Common myeloid progenitor, CD34-positive (primary cell): ENCODE data around the gene MED25.

Source experiments
- CTCF ChIA-PET: fragments of 350-600 bp; sonication (Branson Sonifier 250); formaldehyde crosslinking; loops from one replicate; lab custom pipeline; 2021; ENCODE audit warnings: antibody characterized with exemption; lab: Charles Lee
- POLR2A ChIA-PET: fragments of 350-600 bp; sonication (Branson Sonifier 250); formaldehyde crosslinking; loops from one replicate; lab custom pipeline; 2021; ENCODE audit warnings: antibody characterized with exemption; lab: Charles Lee
- DNase-seq, 3 donors: peaks; one replicate each; pipeline versions ENCODE4 v3.0.0 to v3.0.0-alpha.2; 2013
- H3K27ac ChIP-seq, 2 experiments: 1 replicate in 1 of 2; 2 replicates in 1 of 2; pipeline ENCODE4 v1.7.0; 2013; ENCODE audit warnings: inconsistent platforms in 2 of 2, low read length in 2 of 2, mild to moderate bottlenecking in 2 of 2, low read depth in 1 of 2, moderate library complexity in 1 of 2; ENCODE audit not compliant: severe bottlenecking in 2 of 2, insufficient read depth in 1 of 2, poor library complexity in 1 of 2
- H3K27me3 ChIP-seq, 5 experiments: replicated peaks in 2 of 5; 1 replicate in 3 of 5; 2 replicates in 2 of 5; pipeline versions ENCODE4 v1.6.1 to v1.7.0; 2013; ENCODE audit warnings: low read length in 4 of 5, mild to moderate bottlenecking in 2 of 5, moderate library complexity in 2 of 5, inconsistent platforms in 1 of 5; ENCODE audit not compliant: insufficient read depth in 5 of 5, control insufficient read depth in 4 of 5
- H3K36me3 ChIP-seq, 4 experiments: 1 replicate in 2 of 4; 2 replicates in 2 of 4; pipeline versions ENCODE4 v1.6.1 to v1.7.0; 2013; ENCODE audit warnings: low read length in 3 of 4, control low read depth in 1 of 4, mild to moderate bottlenecking in 1 of 4; ENCODE audit not compliant: control insufficient read depth in 4 of 4, insufficient read depth in 4 of 4
- H3K4me1 ChIP-seq, 4 experiments: 1 replicate in 3 of 4; 2 replicates in 1 of 4; pipeline versions ENCODE4 v1.6.1 to v1.7.1; 2013; ENCODE audit warnings: low read length in 3 of 4, mild to moderate bottlenecking in 3 of 4, control low read depth in 1 of 4, inconsistent platforms in 1 of 4, moderate library complexity in 1 of 4; ENCODE audit not compliant: control insufficient read depth in 4 of 4, insufficient read depth in 4 of 4; ENCODE audit errors: control extremely low read depth in 1 of 4
- H3K4me3 ChIP-seq, 7 experiments: 1 replicate in 4 of 7; 2 replicates in 3 of 7; pipeline versions ENCODE4 v1.5.1 to v1.7.0; 2013; ENCODE audit warnings: mild to moderate bottlenecking in 7 of 7, low read length in 6 of 7, moderate library complexity in 6 of 7, inconsistent platforms in 2 of 7, low read depth in 2 of 7, control low read depth in 1 of 7; ENCODE audit not compliant: insufficient read depth in 4 of 7, control insufficient read depth in 1 of 7; ENCODE audit errors: extremely low read depth in 1 of 7
- H3K9me3 ChIP-seq, 5 experiments: 1 replicate in 4 of 5; 2 replicates in 1 of 5; pipeline versions ENCODE4 v1.6.1 to v1.7.1; 2013; ENCODE audit warnings: low read length in 4 of 5, mild to moderate bottlenecking in 2 of 5, inconsistent platforms in 1 of 5, low read depth in 1 of 5, moderate library complexity in 1 of 5; ENCODE audit not compliant: control insufficient read depth in 4 of 5, insufficient read depth in 2 of 5; ENCODE audit errors: control extremely low read depth in 1 of 5
- WGBS: methylation state at CpG from one replicate; pipeline ENCODE4 v1.1.5; 2013; ENCODE audit not compliant: insufficient coverage; 5-methylcytosine and 5-hydroxymethylcytosine counted together

Gene MED25

GRCh38 chr19:49861107-49861506, 43.0 kb downstream of the MED25 start:
- CTCF ChIA-PET, result interaction anchor here (0.9 kb wide), 1 partner anchor 275 kb away, joined by 3 read pairs; no protein-coding TSS in a partner anchor
- DNase-seq, result no peak
- Histone ChIP-seq H3K4me1 (peaks cover 0 to 12% (median 11%) of the 10 kb centered on the region in 4 experiments), H3K27ac (no peak overlapping the region), H3K27me3 (no peaks in the 10 kb centered on the region), H3K36me3 (peaks cover 3 to 80% (median 64%) of the 10 kb centered on the region in 4 experiments), H3K9me3 (no peaks in the 10 kb centered on the region), H3K4me3 (no peak overlapping the region)
- WGBS, result 90% methylated on average over 4 of the region's 13 CpGs
- POLR2A ChIA-PET, result no interaction called here

- no peak overlapping the region for H3K4me3 ChIP-seq
- ChIA-PET POLR2A (no interaction called here), CTCF (interaction anchor here (1.4 kb wide), 1 partner anchor 29 kb away, joined by 4 read pairs; no protein-coding TSS in a partner anchor)
- no peak for DNase-seq
- no peaks in the 10 kb centered on the region for H3K9me3 ChIP-seq
- no peaks in the 10 kb centered on the region for H3K27me3 ChIP-seq
- H3K4me1 ChIP-seq, result peaks cover 5 to 19% (median 17%) of the 10 kb centered on the region in 4 experiments
- no peak overlapping the region for H3K27ac ChIP-seq
- WGBS, result 96% methylated on average over 36 of the region's 60 CpGs
- peaks cover 3 to 77% (median 61%) of the 10 kb centered on the region in 4 experiments for H3K36me3 ChIP-seq
These were observed 43.7 kb downstream of the MED25 start for GRCh38 chr19:49861541-49862378.

- 93% methylated on average over 36 of the region's 49 CpGs for WGBS
- DNase-seq, result peak in 2 of 3 donors; percentile 41 to 65
- Histone ChIP-seq H3K27me3 (no peaks in the 10 kb centered on the region), H3K9me3 (no peaks in the 10 kb centered on the region), H3K4me1 (peaks cover 6 to 25% (median 23%) of the 10 kb centered on the region in 4 experiments), H3K4me3 (no peak overlapping the region), H3K27ac (no peak overlapping the region), H3K36me3 (peaks cover 3 to 69% (median 55%) of the 10 kb centered on the region in 4 experiments)
- CTCF ChIA-PET, result interaction anchor here (1.4 to 3.0 kb wide), 2 partner anchors 12 to 30 kb away, joined by 4 to 11 read pairs; partner anchors contain the start of gene PTOV1
- POLR2A ChIA-PET, result interaction anchor here (0.6 kb wide), 1 partner anchor 73 kb away, joined by 3 read pairs; no protein-coding TSS in a partner anchor
These were observed 44.5 kb downstream of the MED25 start for GRCh38 chr19:49862391-49863253.

- CTCF ChIA-PET, result interaction anchor here (0.6 to 3.0 kb wide), 3 partner anchors 13 to 147 kb away, joined by 3 to 11 read pairs (median 4); partner anchors contain the start of gene PTOV1
- DNase-seq, result no peak
- no peak overlapping the region for H3K4me3 ChIP-seq
- H3K27ac ChIP-seq, result no peak overlapping the region
- peaks cover 3 to 61% (median 51%) of the 10 kb centered on the region in 4 experiments for H3K36me3 ChIP-seq
- H3K4me1 ChIP-seq, result peaks cover 9 to 30% (median 29%) of the 10 kb centered on the region in 4 experiments
- POLR2A ChIA-PET, result interaction anchor here (0.6 to 1.1 kb wide), 2 partner anchors 13 to 74 kb away, joined by 3 to 4 read pairs; partner anchors contain the start of gene PTOV1
- 98% methylated on average over 16 of the region's 24 CpGs for WGBS
- no peaks in the 10 kb centered on the region for H3K27me3 ChIP-seq
- no peaks in the 10 kb centered on the region for H3K9me3 ChIP-seq
These were observed 45.3 kb downstream of the MED25 start for GRCh38 chr19:49863254-49863934.

GRCh38 chr19:49863935-49864320, 45.8 kb downstream of the MED25 start:
- Histone ChIP-seq H3K27me3 (no peaks in the 10 kb centered on the region), H3K4me1 (peaks cover 10 to 36% (median 34%) of the 10 kb centered on the region in 4 experiments), H3K4me3 (no peak overlapping the region), H3K36me3 (peaks cover 0 to 55% (median 46%) of the 10 kb centered on the region in 4 experiments), H3K9me3 (no peaks in the 10 kb centered on the region), H3K27ac (no peak overlapping the region)
- POLR2A ChIA-PET, result interaction anchor here (1.1 kb wide), 1 partner anchor 13 kb away, joined by 4 read pairs; the partner anchor contains the start of gene PTOV1
- DNase-seq, result no peak
- CTCF ChIA-PET, result interaction anchor here (3.0 kb wide), 1 partner anchor 14 kb away, joined by 11 read pairs; the partner anchor contains the start of gene PTOV1
- WGBS, result 95% methylated on average over 17 of the region's 17 CpGs

- Histone ChIP-seq H3K9me3 (no peaks in the 10 kb centered on the region), H3K36me3 (peaks cover 0 to 49% (median 40%) of the 10 kb centered on the region in 4 experiments), H3K4me3 (no peak overlapping the region), H3K27ac (no peak overlapping the region), H3K27me3 (no peaks in the 10 kb centered on the region), H3K4me1 (peaks cover 10 to 41% (median 39%) of the 10 kb centered on the region in 4 experiments)
- no peak for DNase-seq
- WGBS, result 98% methylated on average over 12 of the region's 13 CpGs
- POLR2A ChIA-PET, result interaction anchor here (0.5 to 1.3 kb wide), 5 partner anchors 14 to 490 kb away, joined by 3 to 4 read pairs (median 3); partner anchors contain the start of genes MED25 and PTOV1
- CTCF ChIA-PET, result interaction anchor here (0.7 to 3.0 kb wide), 4 partner anchors 10 to 45 kb away, joined by 3 to 11 read pairs (median 4); partner anchors contain the start of gene PTOV1
These were observed 46.8 kb downstream of the MED25 start for GRCh38 chr19:49864890-49865289.
